Measurements from ENCODE around the gene ELMOD2. TPM values are rescaled to one million over a fixed set of nuclear protein-coding genes. Genes with fewer than 3 reads are reported as not detected.
A peak's percentile ranks its signal among the peaks of the same experiment; 100 is the strongest.

The ELMOD2 gene
- total and polyA plus RNA-seq, 2 of the 13 experiments (the other 11 are each of a cell fraction or from before 2014, with no cell fraction given): 10.2 to 38.1 TPM

DNA sequence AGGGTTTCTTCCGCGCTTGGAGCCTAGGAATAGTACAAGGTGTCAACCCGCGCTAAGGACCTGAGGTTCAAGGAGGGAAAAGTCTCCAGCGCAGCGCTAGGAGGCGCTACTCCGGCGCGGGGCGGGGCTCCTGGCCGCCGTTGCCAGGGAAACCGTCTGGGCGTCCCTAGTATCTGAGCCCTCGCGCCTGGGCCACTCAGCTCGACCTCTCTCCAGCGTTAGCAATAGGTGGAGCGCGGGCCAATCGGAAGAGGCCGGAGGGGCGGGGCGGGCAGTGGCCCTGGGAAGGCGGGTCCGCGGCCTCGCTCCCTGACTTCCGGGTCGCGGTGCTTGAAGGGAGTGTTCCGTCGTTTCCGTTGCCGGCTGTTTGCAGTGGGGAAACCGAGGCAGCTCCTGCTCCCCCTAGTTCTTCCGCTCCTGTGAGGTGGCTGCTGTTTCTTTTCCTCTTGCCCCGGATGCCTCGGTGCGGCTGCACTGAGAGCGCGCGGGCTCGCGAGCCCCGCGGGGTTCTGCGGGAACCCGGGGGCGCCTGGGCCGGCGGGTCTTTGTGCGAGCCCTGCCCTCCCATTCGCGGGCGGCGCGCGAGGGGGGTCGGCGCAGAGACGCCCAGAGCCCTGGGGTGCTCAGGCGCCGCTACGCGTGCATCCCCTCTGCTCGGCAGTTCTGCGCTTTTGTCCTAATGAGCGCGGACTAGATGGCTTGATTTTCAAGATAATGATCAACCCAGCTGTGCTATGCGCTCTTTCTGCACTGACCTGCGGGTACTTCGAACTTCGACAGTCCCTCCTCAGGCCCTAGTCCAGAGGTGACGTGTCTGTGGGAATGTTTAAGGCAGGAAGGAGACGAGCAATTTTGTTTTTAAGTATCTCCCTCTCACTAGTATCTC lies at the start of gene ELMOD2 (continued):
- TF ChIP-seq, protein P1, sequence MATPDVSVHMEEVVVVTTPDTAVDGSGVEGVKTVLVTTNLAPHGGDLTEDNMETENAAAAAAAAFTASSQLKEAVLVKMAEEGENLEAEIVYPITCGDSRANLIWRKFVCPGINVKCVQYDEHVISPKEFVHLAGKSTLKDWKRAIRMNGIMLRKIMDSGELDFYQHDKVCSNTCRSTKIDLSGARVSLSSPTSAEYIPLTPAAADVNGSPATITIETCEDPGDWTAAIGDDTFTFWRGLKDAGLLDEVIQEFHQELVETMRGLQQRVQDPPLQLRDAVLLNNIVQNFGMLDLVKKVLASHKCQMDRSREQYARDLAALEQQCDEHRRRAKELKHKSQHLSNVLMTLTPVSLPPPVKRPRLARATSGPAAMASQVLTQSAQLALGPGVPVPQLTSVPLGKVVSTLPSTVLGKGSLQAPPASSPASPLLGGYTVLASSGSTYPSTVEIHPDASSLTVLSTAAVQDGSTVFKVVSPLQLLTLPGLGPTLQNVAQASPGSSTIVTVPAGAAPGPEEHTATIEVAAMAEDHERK (CRISPR knock-in tag; IDR thresholded peaks at IDR 0.05; ENCODE audit: low read depth): no peak
- TF ChIP-seq GPN1 (CRISPR knock-in tag; IDR thresholded peaks at IDR 0.05; ENCODE audit: borderline replicate concordance) (no peak), NFE2 (CRISPR knock-in tag; IDR thresholded peaks at IDR 0.05) (no peak), ZNF776 (CRISPR knock-in tag; IDR thresholded peaks at IDR 0.05) (no peak), WIZ (CRISPR knock-in tag; IDR thresholded peaks at IDR 0.05) (peak; percentile 20), ZSCAN20 (CRISPR knock-in tag; IDR thresholded peaks at IDR 0.05; ENCODE audit: borderline replicate concordance) (peak; percentile 31; the same call in 1 of the 2 replicates), PCBP2 (optimal IDR thresholded peaks at IDR 0.05; ENCODE audit: low read depth, low read length, poor library complexity, severe bottlenecking) (no peak), SALL1 (CRISPR knock-in tag; IDR thresholded peaks at IDR 0.05) (peak; percentile 58; the same call in 1 of the 2 replicates), SNAI1 (CRISPR knock-in tag; IDR thresholded peaks at IDR 0.05; ENCODE audit: borderline replicate concordance) (no peak), ZNF768 (CRISPR knock-in tag; IDR thresholded peaks at IDR 0.05) (peak; percentile 38; the same call in 1 of the 2 replicates), ZNF350 (CRISPR knock-in tag; IDR thresholded peaks at IDR 0.05; ENCODE audit: borderline replicate concordance, low read depth) (peak; percentile 75; the same call in 1 of the 2 replicates), MXI1 (IDR thresholded peaks at IDR 0.05; ENCODE audit: borderline replicate concordance, low read depth, low read length) (peak; percentile 98), ZNF772 (CRISPR knock-in tag; IDR thresholded peaks at IDR 0.05) (no peak), SRSF9 (IDR thresholded peaks at IDR 0.05; ENCODE audit: borderline replicate concordance, insufficient read depth, low read depth, low read length, poor library complexity, severe bottlenecking) (no peak)
- TF ChIP-seq, protein P2, sequence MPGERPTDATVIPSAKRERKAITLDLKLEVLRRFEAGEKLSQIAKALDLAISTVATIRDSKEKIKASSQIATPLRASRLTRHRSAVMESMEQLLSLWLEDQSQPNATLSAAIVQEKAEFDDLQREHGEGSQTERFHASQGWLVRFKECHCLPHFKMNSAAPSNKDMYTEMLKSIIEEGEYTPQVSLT (CRISPR knock-in tag; IDR thresholded peaks at IDR 0.05; ENCODE audit: borderline replicate concordance, low read depth): no peak
- TF ChIP-seq, protein P3, sequence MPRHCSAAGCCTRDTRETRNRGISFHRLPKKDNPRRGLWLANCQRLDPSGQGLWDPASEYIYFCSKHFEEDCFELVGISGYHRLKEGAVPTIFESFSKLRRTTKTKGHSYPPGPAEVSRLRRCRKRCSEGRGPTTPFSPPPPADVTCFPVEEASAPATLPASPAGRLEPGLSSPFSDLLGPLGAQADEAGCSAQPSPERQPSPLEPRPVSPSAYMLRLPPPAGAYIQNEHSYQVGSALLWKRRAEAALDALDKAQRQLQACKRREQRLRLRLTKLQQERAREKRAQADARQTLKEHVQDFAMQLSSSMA (CRISPR knock-in tag; IDR thresholded peaks at IDR 0.05): peak; percentile 50; the same call in 1 of the 2 replicates
- TF ChIP-seq, protein P4, sequence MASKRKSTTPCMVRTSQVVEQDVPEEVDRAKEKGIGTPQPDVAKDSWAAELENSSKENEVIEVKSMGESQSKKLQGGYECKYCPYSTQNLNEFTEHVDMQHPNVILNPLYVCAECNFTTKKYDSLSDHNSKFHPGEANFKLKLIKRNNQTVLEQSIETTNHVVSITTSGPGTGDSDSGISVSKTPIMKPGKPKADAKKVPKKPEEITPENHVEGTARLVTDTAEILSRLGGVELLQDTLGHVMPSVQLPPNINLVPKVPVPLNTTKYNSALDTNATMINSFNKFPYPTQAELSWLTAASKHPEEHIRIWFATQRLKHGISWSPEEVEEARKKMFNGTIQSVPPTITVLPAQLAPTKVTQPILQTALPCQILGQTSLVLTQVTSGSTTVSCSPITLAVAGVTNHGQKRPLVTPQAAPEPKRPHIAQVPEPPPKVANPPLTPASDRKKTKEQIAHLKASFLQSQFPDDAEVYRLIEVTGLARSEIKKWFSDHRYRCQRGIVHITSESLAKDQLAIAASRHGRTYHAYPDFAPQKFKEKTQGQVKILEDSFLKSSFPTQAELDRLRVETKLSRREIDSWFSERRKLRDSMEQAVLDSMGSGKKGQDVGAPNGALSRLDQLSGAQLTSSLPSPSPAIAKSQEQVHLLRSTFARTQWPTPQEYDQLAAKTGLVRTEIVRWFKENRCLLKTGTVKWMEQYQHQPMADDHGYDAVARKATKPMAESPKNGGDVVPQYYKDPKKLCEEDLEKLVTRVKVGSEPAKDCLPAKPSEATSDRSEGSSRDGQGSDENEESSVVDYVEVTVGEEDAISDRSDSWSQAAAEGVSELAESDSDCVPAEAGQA (IDR thresholded peaks at IDR 0.05; ENCODE audit: low read depth): no peak; the same call in 1 of the 2 replicates
- TF ChIP-seq, protein P4 (CRISPR knock-in tag; IDR thresholded peaks at IDR 0.05; ENCODE audit: borderline replicate concordance): peak; percentile 46; the same call in 1 of the 2 replicates
- TF ChIP-seq, protein P5, sequence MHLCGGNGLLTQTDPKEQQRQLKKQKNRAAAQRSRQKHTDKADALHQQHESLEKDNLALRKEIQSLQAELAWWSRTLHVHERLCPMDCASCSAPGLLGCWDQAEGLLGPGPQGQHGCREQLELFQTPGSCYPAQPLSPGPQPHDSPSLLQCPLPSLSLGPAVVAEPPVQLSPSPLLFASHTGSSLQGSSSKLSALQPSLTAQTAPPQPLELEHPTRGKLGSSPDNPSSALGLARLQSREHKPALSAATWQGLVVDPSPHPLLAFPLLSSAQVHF (CRISPR knock-in tag; IDR thresholded peaks at IDR 0.05): no peak
